ENCODE measurements around the gene HAO1.

HAO1 gene

DNA sequence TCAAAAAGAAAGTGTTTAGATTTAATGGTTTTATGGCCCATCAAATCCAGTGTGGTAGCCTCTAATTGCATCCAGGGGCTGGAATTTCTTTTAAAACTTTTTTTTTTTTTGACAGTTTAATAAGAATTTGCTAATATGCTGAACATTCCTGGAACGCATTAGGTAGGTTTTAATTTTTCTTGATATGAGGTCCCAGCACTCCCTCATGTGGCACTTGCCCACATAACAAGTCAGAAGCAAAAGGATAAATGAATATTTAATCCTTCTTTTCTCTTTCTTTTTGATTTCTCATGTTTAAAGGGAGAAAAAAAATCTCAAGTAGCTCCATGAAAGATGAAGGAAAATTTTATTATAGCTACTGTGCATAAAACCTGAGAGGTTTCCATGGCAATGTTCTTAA lies 13.5 kb downstream of the HAO1 start:
- no peak for DNase-seq (ENCODE audit: low read depth in 2 of 2)

GRCh38 chr20:7926323-7926722 lies 13.9 kb downstream of the HAO1 start:
- no peak for DNase-seq (ENCODE audit: low read depth in 2 of 2)

DNA sequence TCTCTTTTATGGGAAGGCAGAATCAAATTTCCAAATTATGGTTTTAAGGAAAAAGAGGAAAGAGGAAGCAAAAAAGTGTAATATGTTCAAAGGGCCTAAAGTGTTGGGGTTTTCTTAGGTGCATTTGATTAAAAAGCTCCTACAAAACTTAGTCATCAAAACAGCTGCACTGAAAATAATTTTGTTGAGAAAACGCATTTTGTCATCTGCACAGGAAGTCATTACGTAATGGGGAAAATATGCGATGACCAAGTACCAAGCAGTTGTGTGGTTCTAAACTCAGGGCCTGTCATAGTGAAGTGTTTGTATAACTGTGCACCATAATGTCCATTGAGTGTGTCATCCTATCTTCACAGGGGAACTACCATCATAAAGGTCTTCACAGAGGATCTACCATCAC lies 15.6 kb downstream of the HAO1 start:
- DNase-seq (ENCODE audit: low read depth in 2 of 2) = no peak

DNA sequence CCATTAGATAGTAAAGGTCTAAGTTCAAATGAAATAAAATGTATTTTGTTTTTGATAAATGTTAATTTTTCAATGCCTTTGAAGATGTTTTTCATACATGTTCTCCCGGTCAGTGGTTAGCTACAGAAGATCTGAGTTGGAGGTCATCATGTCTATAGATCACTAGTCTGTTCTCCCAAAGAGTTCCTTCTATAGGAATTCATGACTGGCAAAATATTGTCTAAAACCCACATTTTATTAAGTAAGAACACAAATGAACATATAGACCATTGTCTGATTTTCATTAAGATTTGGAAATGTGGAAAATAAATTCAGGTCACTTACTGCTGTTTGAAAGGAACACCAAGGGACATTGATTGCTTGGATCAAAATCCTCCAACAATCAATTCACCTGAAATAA lies 23.6 kb downstream of the HAO1 start:
- DNase-seq (ENCODE audit: low read depth in 2 of 2) = no peak

DNA sequence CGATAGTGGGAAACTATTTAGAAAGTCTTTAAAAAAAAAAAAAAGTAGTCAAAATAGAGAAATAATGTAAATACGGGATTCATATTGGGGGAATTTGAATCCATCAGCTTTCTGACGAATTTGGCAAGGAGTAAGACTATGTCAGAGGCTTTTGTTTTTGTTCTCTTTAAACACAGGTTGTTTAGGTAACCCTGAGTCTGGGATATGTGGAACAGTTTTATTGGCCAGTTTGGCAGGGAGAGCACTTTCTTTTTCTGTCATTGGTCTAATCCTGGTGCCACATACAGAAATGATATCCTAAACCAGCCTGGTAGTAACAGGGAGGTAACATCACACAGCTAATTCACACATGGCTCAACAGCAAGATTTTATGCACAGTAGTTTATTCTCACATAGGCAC lies 27.7 kb downstream of the HAO1 start:
- no peak for DNase-seq (ENCODE audit: low read depth in 2 of 2)

DNA sequence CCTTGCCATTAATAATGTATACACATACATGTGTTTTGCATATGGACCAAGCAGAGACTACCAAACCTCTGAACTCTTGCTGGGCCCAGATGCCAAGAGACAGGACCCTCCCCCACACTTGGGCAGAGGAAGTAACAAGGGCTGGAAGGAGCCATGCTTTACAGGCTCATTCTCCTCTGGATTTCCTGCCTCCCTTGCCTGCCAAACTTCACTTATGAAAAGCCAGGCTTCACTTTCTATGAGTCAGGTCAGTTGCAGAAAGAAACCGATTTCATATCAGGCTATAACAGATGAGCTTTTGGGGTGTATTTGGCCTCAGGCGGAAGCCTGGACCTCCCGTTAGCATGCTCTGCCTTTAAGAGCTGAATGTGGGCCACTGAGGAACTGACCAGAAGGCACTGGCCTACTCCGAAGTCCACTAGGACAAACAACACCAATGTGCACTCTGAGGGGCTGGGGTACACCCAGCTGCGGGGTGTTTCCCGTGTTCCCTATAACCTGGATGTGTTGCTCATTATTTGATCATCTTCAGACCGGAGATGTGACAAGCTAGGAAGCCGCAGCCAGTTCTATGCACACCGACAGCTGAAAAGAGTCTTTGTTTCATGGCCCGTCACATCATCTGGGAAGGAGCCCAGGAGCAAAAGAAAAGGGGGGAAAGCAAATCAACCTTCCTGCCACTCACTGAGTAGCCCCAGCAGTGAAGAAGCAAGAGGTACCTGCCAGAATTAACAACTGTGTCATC lies 28.5 kb downstream of the HAO1 start:
- DNase-seq (ENCODE audit: low read depth in 2 of 2) = no peak

GRCh38 chr20:7908905-7909304 lies 31.4 kb downstream of the HAO1 start:
- DNase-seq (ENCODE audit: low read depth in 2 of 2) = no peak

GRCh38 chr20:7903429-7903828 lies 36.8 kb downstream of the HAO1 start:
- no peak for DNase-seq (ENCODE audit: low read depth in 2 of 2)

- no peak for DNase-seq (ENCODE audit: low read depth in 2 of 2)
These were observed 37.4 kb downstream of the HAO1 start for GRCh38 chr20:7902879-7903278.

DNA sequence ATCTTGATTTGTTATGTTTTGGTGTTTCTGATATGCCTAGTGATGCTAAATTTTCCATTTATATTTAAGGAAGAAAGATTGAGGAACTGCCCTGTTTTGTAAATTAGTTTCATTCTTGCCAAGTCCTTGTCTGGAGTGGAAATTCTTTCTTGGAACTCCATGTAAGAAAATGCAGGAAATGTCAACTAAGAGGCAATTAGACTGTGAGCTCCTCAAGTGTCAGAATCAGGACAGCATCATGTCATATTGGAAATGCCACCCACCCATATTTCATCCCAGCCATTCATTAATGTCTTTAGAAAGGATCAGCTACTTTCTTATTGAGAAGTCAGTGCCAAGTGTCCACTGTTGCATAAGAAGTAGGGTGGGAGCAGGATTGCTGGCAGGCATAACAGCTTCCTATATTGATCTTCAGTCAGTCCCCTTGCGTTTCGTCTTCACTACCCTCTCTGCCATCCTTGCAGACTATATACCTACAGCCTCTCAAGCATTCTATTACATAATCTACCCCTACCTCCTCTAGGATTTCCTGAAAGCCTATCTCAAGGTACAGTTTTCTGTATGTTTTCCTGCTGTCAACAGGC lies 42.4 kb downstream of the HAO1 start:
- no peak for DNase-seq (ENCODE audit: low read depth in 2 of 2)

DNA sequence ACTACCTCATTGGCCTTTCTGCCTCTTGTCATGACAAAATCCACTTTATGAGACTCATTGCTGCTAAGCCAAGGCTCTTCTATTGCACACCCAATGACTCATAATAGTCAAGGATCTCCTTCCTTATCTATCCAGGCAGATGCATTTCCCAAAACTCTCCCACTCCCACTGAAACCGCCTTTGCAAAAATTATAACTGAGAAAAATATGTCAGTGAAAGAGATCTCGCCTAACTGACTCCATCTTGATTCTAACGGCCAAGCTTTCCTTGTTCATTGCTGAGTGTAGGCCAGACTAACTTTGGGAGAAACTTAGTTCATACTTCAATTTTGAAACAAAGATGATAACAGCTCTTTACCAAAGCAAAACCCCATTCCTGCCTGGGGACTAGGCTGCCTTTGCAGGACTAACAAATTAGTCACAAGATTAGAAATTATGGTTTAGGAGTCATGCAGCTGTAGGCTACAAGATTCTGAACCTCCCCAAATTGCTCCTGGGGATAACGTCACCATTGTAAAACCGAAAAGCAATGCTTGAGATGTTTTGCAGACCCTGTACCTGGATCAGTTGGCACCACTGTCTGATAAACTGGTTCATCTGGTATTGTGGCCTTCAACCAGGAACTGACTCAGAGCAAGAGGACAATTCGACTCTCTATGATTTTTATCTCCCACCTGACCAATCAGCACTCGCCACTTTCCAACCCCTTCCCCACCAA lies 47.1 kb downstream of the HAO1 start:
- DNase-seq (ENCODE audit: low read depth in 2 of 2) = no peak

DNA sequence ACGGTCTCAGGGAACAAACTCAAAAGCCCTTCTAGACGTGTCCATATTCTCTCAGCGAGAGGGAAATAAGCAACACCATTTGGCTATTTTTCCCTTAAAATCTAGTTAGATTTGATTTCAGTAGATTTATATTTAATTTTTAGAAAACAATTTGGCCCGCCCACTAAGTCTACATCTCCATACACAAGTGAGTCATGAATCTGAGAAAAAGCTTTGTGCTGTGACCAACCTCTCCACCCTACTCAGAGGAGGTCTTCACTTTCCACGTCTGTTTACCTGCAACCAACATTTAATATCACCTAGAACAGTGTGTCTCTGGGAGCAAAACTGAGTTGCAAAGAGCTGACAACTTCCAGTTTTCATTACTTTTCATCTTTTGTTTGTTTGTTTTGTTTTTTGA lies 48.6 kb downstream of the HAO1 start:
- no peak for DNase-seq (ENCODE audit: low read depth in 2 of 2)

DNA sequence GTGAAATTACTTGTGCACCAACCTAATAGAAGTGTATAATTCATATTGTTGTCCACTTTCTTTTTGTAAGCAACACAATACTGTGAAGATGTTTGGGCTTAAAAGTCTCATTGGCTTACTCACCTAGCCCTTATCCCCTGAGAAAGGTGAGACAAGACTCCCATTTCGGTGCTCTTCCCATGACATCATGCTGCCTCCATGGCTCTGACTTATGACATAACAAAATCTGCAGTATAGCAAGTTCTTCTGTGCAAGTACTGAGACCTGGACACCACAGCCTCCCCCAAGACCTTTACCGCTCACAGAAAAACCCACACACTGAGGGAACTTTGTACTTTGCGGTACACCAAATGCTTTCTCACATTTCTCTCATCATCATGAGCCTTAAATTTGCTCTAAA lies 50.5 kb downstream of the HAO1 start:
- DNase-seq (ENCODE audit: low read depth in 2 of 2) = no peak

GRCh38 chr20:7883741-7884140 lies 56.5 kb downstream of the HAO1 start:
- DNase-seq (ENCODE audit: low read depth in 2 of 2) = no peak

GRCh38 chr20:7883309-7883708 lies 56.9 kb downstream of the HAO1 start:
- DNase-seq (ENCODE audit: low read depth in 2 of 2) = no peak

DNA sequence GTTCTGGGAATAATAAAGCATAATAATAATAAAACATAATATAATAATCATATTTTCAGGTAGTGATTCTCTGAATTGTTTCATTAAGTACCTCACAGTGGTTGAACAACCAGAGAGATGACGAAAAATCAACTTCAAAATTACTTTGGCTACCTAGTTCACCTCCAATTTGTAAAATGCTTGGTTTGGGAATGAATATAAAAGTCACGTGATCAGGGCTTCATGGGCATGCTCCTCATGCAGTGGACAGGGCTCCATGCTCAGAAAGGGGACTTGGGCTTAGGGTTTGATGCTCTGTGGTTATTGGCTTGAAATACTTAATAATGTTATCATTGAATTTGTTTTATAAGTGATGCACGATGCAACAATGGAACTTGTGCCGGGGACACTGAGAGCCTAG lies 58.2 kb downstream of the HAO1 start:
- no peak for DNase-seq (ENCODE audit: low read depth in 2 of 2)

GRCh38 chr20:7881551-7881950 lies 58.7 kb downstream of the HAO1 start:
- DNase-seq (ENCODE audit: low read depth in 2 of 2) = no peak

GRCh38 chr20:7879883-7880282 lies 60.4 kb downstream of the HAO1 start:
- DNase-seq (ENCODE audit: low read depth in 2 of 2) = no peak

DNA sequence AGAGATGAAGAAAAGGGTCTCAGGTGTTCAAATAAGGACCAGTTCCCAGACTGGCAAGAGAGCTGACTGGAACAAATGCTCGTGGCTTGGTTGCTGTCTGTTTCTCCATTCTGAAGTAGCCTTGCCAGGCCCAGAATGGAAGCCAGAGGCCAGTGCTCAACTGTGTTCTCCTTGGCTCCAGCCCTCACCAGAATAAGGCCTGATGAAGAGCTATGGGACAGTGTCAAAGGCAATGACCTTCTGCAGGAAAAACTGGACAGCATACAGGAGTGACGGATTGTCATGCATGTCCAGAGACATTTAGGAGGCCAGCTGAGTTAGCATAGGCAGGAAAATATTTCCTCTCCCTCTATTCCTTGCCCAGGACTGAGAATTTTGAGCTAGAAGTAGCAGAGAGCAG lies 72.2 kb downstream of the HAO1 start:
- no peak for DNase-seq (ENCODE audit: low read depth in 2 of 2)

DNA sequence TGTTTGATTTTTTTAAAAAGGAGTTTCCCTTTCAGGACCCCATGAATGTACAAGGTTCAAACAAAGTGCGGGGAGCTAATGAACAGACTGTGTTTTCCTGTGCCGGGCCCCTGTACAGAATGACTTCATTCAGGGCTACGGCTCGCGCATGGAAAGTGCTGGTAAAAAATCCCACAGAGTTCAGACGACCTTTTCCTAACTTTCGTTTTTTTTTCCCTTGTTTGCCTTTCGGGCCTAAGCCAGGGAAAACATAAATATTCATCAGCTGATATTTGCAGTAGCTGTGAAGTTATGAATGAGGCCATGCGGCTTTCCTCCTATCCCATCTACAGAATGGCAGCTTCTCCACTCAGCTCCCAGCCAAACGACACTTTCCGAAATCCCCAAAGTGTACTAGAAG lies 74.0 kb downstream of the HAO1 start:
- no peak for DNase-seq (ENCODE audit: low read depth in 2 of 2)

DNA sequence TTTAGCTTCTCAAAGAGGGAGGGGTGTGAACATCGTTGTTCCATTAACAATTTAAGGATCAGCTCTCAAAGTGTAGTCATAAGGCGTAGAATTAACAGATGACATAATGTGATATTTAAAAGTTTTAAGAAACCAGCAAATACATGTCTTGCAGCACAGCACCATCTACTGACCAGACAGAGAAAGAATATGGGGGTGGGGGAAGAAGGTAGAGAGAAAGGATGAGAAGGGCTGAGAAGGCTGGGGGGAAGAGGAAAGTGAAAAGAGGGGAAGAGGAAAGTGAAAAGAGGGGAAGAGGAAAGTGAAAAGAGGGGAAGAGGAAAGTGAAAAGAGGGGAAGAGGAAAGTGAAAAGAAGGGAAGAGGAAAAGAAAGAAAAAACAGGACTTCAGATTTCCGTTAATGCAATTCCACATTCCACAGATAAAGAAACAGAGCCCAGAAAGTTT lies 80.9 kb downstream of the HAO1 start:
- DNase-seq (ENCODE audit: low read depth in 2 of 2) = no peak

DNA sequence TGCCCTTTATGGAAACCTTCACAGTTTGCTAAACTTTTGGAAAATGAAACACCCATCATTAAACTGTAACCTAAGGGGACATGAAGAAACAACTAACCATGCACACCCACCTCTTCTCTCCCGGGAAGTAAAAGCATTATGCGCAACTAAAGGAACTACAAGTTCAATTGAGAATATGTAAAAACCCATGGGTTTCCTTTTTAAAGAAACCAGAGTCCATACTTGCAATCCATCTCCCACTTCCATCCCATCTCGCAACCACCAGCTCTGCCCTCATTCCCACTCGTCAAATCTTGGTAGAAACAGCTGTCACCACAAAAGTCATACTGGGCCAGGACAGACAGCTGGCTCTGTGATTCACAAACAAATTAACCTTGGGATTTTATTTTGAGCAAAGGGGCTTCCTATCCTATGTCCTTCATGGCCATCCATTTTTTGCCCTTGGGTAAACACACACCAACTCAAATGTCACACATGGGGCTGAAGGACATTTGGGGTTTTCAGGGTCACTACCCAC lies 81.5 kb downstream of the HAO1 start:
- no peak for DNase-seq (ENCODE audit: low read depth in 2 of 2)

DNA sequence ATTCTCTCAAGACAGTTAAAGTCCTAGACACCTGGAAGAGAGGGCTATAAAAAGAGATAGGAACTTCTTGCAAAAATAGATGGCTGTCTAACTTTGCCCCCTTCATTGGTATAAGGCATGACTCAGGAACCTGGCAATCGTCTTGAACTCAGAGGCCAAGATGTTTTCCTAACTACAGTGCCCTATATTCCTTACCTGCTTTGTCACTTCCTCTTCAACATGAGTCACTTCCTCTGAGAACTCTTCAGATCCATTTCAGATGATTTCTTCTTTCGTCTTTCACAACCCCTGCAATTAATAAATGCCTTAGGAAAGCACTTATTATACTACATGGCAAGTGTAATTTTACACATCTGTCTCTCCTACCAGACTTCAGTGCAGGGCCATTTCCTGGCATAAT lies 83.5 kb downstream of the HAO1 start:
- no peak for DNase-seq (ENCODE audit: low read depth in 2 of 2)
